Astrocyte (in vitro differentiated cells and primary cell): ENCODE results near the gene GNAQ. TPM values are rescaled to one million over a fixed set of nuclear protein-coding genes. Genes with fewer than 3 reads are reported as not detected.
"Not testable (repeated sequence)": the region's sequence is repeated elsewhere in the genome, so short reads cannot be mapped to it uniquely, and the experiment has no call there.

Experiments used
- DNase-seq: peaks from one replicate; pipeline ENCODE4 v3.0.0-alpha.2; 2010; ENCODE audit warnings: low read depth
- FAIRE-seq: peaks from 2 replicates; lab custom pipeline; 2011; peaks lifted over from hg19 to GRCh38; lab: Jason Lieb, UNC
- H2AFZ ChIP-seq: 2 replicates; pipeline ENCODE4 v1.6.0; 2012; ENCODE audit warnings: low read depth, low read length, inconsistent platforms
- H3K27ac ChIP-seq: 2 replicates; pipeline ENCODE4 v1.5.1; 2011; ENCODE audit warnings: low read depth, low read length, inconsistent platforms
- H3K27me3 ChIP-seq: 2 replicates; pipeline ENCODE4 v1.6.0; 2011; ENCODE audit warnings: low read length, inconsistent platforms; ENCODE audit not compliant: insufficient read depth
- H3K36me3 ChIP-seq: 2 replicates; pipeline ENCODE4 v1.5.1; 2011; ENCODE audit warnings: low read length, inconsistent platforms; ENCODE audit not compliant: insufficient read depth
- H3K4me1 ChIP-seq: 2 replicates; pipeline ENCODE4 v1.5.1; 2011; ENCODE audit warnings: low read length, inconsistent platforms; ENCODE audit not compliant: insufficient read depth
- H3K4me2 ChIP-seq: 2 replicates; pipeline ENCODE4 v1.6.0; 2012; ENCODE audit warnings: low read length, inconsistent platforms
- H3K4me3 ChIP-seq: 2 replicates; pipeline ENCODE4 v1.5.1; 2011; ENCODE audit warnings: low read depth, mild to moderate bottlenecking, low read length, inconsistent platforms; ENCODE audit not compliant: insufficient read depth
- H3K79me2 ChIP-seq: 2 replicates; pipeline ENCODE4 v1.6.0; 2012; ENCODE audit warnings: mild to moderate bottlenecking, low read length, inconsistent platforms; ENCODE audit not compliant: insufficient read depth
- H3K9ac ChIP-seq: 2 replicates; pipeline ENCODE4 v1.6.0; 2012; ENCODE audit warnings: mild to moderate bottlenecking, low read length, inconsistent platforms
- H3K9me3 ChIP-seq: 2 replicates; pipeline ENCODE4 v1.5.1; 2012; ENCODE audit warnings: low read depth, mild to moderate bottlenecking, low read length, inconsistent platforms; ENCODE audit not compliant: insufficient read depth
- H4K20me1 ChIP-seq: 2 replicates; pipeline ENCODE4 v1.6.0; 2012; ENCODE audit warnings: low read length, inconsistent platforms; ENCODE audit not compliant: insufficient read depth
- H3K27ac Mint-ChIP-seq: one replicate; pipeline ENCODE4 v1.8.0; 2021; ENCODE audit warnings: mild to moderate bottlenecking, mixed read lengths; ENCODE audit not compliant: unreplicated experiment
- H3K27me3 Mint-ChIP-seq: one replicate; pipeline ENCODE4 v1.8.0; 2021; ENCODE audit warnings: low read depth, mixed read lengths; ENCODE audit not compliant: unreplicated experiment
- H3K36me3 Mint-ChIP-seq: one replicate; pipeline ENCODE4 v1.8.0; 2021; ENCODE audit warnings: low read depth, mixed read lengths; ENCODE audit not compliant: unreplicated experiment
- H3K4me1 Mint-ChIP-seq: one replicate; pipeline ENCODE4 v1.8.0; 2021; ENCODE audit warnings: low read depth, mixed read lengths; ENCODE audit not compliant: unreplicated experiment
- H3K4me3 Mint-ChIP-seq: one replicate; pipeline ENCODE4 v1.8.0; 2021; ENCODE audit warnings: mild to moderate bottlenecking, moderate library complexity, mixed read lengths; ENCODE audit not compliant: unreplicated experiment
- H3K9me3 Mint-ChIP-seq: one replicate; pipeline ENCODE4 v1.8.0; 2021; ENCODE audit warnings: mild to moderate bottlenecking, mixed read lengths; ENCODE audit not compliant: unreplicated experiment
- EZH2 ChIP-seq: IDR thresholded peaks from 2 replicates; pipeline ENCODE4 v1.6.1; 2012; ENCODE audit warnings: mild to moderate bottlenecking, low read length, inconsistent platforms; ENCODE audit not compliant: insufficient read depth
- total RNA-seq: library from RNA; stranded (reverse); gene quantifications from 2 replicates; pipeline ENCODE4 v1.2.1, GENCODE V29; 2021
- TF ChIP-seq, protein P1 (sequence below): IDR thresholded peaks from 2 replicates; pipeline ENCODE4 v1.5.1; 2011; ENCODE audit warnings: low read depth, mild to moderate bottlenecking, inconsistent platforms, low read length, moderate library complexity; ENCODE audit not compliant: insufficient read depth

The GNAQ gene
- total RNA-seq, 1 donor from 2014 or later, result 74.9 TPM

DNA sequence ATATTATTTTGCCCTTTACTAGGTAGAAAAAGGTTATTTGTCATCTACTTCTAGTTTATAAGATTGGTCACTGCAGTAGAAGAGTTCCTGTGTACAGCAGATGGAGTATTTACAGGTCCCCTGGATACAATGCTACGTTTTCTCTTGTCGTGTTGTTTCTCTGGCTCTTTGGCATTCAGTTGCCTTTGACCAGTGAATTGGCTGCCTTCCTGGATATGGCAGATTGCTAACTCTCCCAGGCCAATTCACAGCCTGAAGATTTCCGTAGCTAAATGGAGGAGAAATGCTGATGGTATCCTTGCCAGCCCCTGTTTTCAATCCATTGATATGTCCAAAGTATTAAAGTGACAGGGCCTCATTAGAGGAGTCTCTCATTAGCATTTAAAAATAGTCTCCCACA is 32.5 kb upstream of the GNAQ start:
- FAIRE-seq (no peak), DNase-seq (peak; percentile 8)
- no peak overlapping the region for H3K4me3 ChIP-seq
- H4K20me1 ChIP-seq, result no peaks in the 10 kb centered on the region
- Mint-ChIP-seq H3K36me3 (no peaks in the 10 kb centered on the region), H3K4me1 (no peaks in the 10 kb centered on the region), H3K4me3 (no peak overlapping the region), H3K9me3 (no peaks in the 10 kb centered on the region), H3K27me3 (no peaks in the 10 kb centered on the region), H3K27ac (no peak overlapping the region)
- no peaks in the 10 kb centered on the region for H3K36me3 ChIP-seq
- no peaks in the 10 kb centered on the region for H3K27me3 ChIP-seq
- no peaks in the 10 kb centered on the region for H3K4me1 ChIP-seq
- H3K27ac ChIP-seq, result no peak overlapping the region
- no peak overlapping the region for H2AFZ ChIP-seq
- TF ChIP-seq EZH2, result no peak
- H3K9ac ChIP-seq, result no peak overlapping the region
- no peak overlapping the region for H3K4me2 ChIP-seq
- H3K79me2 ChIP-seq, result no peaks in the 10 kb centered on the region
- H3K9me3 ChIP-seq, result no peaks in the 10 kb centered on the region

DNA sequence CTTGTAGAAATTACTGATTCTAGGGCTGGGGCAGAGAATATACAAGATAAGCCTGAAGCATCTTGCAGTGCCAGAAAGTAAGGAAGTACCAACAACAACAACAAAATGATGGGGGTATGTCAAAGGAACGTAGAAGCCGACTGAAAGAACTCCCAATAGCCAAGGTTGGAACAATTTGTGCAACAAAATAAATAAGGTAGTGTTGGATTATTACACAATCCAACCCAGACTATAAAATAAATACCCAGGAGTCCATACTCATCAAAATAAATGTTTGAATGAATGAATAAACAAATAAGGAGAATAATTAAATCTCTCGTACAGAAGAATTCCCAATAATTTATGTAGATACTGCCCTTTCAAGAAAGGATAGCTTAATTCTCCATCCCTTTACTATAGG is 31.1 kb upstream of the GNAQ start:
- Mint-ChIP-seq H3K4me1 (no peaks in the 10 kb centered on the region), H3K36me3 (no peaks in the 10 kb centered on the region), H3K27ac (no peak overlapping the region), H3K4me3 (no peak overlapping the region), H3K27me3 (peaks cover 2% of the 10 kb centered on the region), H3K9me3 (no peaks in the 10 kb centered on the region)
- no peaks in the 10 kb centered on the region for H4K20me1 ChIP-seq
- no peak overlapping the region for H3K9ac ChIP-seq
- no peak overlapping the region for H3K27ac ChIP-seq
- no peaks in the 10 kb centered on the region for H3K27me3 ChIP-seq
- no peaks in the 10 kb centered on the region for H3K79me2 ChIP-seq
- H3K36me3 ChIP-seq, result no peaks in the 10 kb centered on the region
- no peaks in the 10 kb centered on the region for H3K9me3 ChIP-seq
- no peak for DNase-seq
- no peak overlapping the region for H3K4me3 ChIP-seq
- no peak for FAIRE-seq
- no peaks in the 10 kb centered on the region for H3K4me1 ChIP-seq
- no peak overlapping the region for H2AFZ ChIP-seq
- H3K4me2 ChIP-seq, result no peak overlapping the region
- TF ChIP-seq, protein P1, sequence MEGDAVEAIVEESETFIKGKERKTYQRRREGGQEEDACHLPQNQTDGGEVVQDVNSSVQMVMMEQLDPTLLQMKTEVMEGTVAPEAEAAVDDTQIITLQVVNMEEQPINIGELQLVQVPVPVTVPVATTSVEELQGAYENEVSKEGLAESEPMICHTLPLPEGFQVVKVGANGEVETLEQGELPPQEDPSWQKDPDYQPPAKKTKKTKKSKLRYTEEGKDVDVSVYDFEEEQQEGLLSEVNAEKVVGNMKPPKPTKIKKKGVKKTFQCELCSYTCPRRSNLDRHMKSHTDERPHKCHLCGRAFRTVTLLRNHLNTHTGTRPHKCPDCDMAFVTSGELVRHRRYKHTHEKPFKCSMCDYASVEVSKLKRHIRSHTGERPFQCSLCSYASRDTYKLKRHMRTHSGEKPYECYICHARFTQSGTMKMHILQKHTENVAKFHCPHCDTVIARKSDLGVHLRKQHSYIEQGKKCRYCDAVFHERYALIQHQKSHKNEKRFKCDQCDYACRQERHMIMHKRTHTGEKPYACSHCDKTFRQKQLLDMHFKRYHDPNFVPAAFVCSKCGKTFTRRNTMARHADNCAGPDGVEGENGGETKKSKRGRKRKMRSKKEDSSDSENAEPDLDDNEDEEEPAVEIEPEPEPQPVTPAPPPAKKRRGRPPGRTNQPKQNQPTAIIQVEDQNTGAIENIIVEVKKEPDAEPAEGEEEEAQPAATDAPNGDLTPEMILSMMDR, result no peak
- no peak for TF ChIP-seq EZH2

DNA sequence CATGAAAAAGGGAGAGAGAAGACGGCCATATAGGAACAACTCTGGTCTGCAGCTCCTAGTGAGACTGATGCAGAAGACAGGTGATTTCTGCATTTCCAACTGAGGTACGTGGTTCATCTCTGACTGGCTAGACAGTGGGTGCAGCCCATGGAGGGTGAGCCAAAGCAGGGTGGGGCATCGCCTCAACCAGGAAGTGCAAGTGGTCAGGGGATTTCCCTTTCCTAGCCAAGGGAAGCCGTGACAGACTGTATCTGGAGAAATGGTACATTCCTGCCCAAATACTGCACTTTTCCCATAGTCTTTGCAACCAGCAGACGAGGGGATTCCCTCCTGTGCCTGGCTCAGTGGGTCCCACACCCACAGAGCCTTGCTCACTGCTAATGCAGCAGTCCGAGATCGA is 22.6 kb upstream of the GNAQ start:
- H4K20me1 ChIP-seq, H3K4me2 ChIP-seq, H3K4me3 ChIP-seq, H3K27ac ChIP-seq, H3K9me3 ChIP-seq, H3K9ac ChIP-seq, H3K36me3 Mint-ChIP-seq, H3K27me3 Mint-ChIP-seq, H3K36me3 ChIP-seq, H3K4me1 ChIP-seq, H3K4me1 Mint-ChIP-seq, H3K4me3 Mint-ChIP-seq, H3K79me2 ChIP-seq, H2AFZ ChIP-seq, FAIRE-seq, H3K27ac Mint-ChIP-seq, H3K27me3 ChIP-seq, DNase-seq, H3K9me3 Mint-ChIP-seq: not testable (repeated sequence)

DNA sequence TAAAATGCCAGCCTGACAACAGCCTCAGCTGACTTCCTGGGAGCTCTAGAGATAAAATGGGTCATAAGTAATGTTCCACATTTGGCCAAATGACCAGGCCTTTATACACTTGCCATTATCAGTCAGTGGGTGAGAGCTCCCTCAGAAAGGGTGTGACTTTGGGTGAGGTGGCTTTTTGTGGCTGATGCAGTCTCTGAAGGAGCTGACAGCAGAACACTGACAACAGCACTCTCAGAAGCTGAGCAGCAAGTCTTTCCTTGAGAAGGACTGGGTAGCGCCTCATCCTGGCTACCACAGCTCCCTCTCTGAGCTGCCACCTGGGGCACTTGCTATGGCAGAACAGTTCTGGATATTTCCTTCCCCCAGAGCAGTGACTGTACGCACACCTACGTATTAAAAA is 22.0 kb upstream of the GNAQ start:
- Mint-ChIP-seq H3K27me3 (peaks cover 9% of the 10 kb centered on the region), H3K4me1 (no peaks in the 10 kb centered on the region), H3K4me3 (no peak overlapping the region), H3K36me3 (no peaks in the 10 kb centered on the region), H3K9me3 (peaks cover 9% of the 10 kb centered on the region), H3K27ac (no peak overlapping the region)
- Histone ChIP-seq H3K36me3 (no peaks in the 10 kb centered on the region), H3K79me2 (no peaks in the 10 kb centered on the region), H4K20me1 (no peaks in the 10 kb centered on the region), H3K9me3 (no peaks in the 10 kb centered on the region), H3K27ac (no peak overlapping the region), H3K27me3 (peaks cover 3% of the 10 kb centered on the region), H3K4me1 (no peaks in the 10 kb centered on the region), H2AFZ (no peak overlapping the region), H3K9ac (no peak overlapping the region), H3K4me3 (no peak overlapping the region), H3K4me2 (no peak overlapping the region)
- DNase-seq (no peak), FAIRE-seq (no peak)
- no peak for TF ChIP-seq EZH2
- TF ChIP-seq, protein P1, result no peak
